ENCODE data around the gene EFCAB12.
A peak's percentile ranks its signal among the peaks of the same experiment; 100 is the strongest.
"Not testable (repeated sequence)": the region's sequence is repeated elsewhere in the genome, so short reads cannot be mapped to it uniquely, and the experiment has no call there.

Gene EFCAB12

DNA sequence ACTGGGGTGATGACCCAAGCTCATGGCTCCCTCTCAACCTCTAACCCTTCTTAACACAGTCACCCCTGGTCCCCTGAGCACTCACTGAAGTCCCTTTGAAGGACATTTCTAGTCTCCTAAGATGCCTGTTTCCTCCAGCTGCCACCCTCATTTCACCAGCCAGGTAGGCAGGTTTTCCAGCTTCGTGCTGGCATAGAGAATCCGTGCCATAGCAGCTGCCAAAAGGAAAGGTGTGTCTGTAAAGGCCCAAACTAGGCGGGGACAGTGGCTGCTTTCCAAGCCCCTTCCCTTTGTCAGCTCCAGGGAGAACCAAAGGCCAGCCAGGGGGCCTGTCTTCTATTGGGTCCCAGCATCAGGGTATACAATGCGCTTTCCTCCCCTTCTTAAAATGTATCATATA is 36.9 kb downstream of the EFCAB12 start:
- not testable (repeated sequence) for DNase-seq

DNA sequence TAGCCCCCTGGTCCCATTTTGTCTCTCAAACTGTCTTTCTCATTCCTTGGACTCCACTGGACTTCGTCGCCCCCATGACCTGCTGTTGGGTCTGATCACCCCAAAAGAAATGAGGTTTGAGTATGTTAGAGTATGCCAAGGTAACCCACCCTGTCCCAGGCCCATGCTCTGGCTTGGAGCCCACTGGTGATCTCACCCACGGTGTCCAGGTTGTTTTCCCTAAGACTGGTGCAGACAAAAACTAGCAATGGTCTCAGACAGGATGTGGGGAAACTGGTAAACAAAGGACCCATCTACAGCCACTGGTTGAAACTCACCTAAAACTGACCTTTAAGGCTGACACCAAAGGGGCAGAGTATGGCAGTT is 38.9 kb downstream of the EFCAB12 start:
- no peak for DNase-seq

DNA sequence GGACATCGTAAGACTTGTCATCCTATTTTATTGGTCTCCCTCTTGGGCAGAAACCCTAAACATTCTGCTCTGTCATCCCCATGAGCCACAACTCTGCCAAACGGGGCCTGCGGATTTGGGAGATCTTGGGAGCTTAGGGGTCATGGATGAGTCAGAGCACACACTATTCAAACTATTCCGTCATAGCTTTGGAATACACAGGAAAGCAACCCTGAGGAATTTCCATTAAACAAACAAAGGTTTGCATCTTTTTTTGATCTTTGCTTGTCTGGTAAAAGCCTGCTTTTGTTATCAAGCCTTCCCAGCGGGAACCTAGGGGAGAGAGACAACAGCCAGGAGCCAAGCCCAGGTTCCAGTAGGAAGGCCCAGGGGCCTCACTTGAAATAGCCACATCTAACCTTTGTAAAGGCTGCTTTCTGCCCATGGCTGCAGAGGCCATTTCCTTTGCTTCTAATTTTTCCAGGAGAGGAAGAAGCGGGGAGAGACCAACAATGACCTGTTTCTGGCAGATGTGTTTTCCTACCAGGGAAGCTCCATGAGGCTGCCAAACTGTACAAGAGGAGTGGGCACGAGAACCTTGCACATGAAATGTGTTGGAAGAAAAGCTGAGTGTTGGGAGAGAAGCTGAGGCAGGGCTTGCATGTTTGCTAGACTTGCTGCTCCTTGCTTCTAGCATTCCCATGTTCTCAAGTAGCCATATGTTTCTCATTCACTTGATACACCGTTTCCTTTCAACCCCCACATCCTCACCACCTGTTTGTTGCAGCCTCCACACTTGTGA is 39.5 kb downstream of the EFCAB12 start:
- DNase-seq, result not testable (repeated sequence)

DNA sequence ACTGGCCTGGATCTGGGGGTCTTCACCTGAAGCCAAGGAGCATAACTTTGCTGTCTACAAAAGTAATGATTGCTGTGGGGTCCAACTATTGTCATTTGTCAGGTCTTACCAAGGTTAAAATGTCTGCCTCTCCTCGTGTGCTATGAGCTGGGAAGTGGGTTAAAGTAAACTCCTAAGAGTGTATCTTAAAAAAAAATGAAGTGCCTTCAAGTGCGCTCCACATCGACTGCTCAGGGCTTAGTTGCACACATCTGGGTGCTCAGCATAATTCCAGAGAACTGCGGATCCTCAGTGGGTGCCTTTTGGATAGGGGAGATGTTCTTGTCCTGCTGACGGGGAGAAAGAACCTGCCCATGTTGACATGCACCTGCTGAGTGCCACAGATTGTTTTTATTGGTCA is 40.9 kb downstream of the EFCAB12 start:
- no peak for DNase-seq

DNA sequence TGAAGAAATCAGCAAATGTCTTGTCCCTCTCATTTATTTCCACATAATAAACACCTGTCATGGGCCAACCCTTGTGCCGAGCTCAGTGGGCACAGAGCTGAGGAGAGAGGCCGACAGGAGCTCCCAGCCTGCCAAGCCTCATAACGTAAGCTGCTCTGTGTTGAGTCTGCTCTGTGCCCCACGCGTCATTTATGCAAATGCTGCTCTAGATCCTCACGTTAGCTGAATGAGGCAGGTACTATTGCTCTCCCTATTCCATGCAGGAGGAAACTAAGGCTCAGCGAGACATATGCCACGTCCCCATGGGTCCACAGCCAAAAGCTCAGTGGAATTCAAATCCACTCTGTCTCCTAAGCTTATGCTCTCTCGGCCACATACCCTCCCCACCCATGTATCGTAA is 41.5 kb downstream of the EFCAB12 start:
- no peak for DNase-seq

DNA sequence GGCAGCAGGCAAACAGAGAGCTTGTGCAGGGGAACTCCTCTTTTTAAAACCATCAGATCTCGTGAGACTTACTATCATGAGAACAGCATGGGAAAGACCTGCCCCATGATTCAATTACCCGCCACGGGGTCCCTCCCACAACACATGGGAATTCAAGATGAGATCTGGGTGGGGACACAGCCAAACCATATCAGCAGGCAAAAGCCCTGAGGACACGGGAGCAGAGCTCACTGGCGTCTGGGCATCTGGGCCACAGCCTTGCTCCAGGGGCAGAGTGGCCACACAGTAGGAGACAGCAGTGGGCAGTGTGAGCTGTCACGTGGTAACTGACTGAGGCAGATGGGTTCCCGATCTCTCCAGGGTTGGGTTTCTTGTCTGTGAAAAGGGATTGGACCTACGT is 42.9 kb downstream of the EFCAB12 start:
- DNase-seq, result not testable (repeated sequence)

DNA sequence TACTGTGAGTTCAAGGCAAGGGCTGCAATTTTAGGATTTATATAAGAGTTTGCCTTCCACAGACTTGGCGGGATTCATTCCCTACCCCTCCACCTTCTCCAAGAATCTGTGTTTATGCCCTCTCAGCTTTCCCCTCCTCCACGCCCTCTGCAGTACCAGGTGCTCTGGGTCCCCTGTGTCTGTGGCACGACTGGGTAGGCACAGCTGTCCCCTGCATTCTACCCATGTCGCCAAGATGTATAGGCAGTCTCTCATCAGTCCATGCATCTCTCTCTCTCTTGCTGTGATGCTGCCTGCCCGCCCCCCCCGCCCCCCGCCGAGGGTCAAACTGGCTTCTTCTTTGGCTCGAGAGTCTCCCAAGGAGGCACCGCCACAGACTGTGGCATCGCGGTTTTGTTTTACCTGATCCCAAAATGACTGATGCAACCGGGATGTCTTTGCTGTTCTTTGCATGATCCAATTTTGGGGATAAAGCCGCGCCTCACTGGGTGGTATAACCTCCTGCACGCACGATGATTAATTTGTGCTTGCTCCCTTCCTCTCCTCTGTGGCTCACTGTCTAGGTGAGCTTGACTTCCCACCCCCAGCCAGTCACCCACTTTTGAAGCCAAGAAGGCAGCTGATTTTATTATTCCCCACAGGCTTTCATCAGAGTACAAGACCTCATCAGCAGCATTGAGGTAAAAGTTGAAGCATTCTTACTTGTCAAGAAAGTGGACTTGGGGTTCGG is 43.7 kb downstream of the EFCAB12 start:
- DNase-seq, result no peak

DNA sequence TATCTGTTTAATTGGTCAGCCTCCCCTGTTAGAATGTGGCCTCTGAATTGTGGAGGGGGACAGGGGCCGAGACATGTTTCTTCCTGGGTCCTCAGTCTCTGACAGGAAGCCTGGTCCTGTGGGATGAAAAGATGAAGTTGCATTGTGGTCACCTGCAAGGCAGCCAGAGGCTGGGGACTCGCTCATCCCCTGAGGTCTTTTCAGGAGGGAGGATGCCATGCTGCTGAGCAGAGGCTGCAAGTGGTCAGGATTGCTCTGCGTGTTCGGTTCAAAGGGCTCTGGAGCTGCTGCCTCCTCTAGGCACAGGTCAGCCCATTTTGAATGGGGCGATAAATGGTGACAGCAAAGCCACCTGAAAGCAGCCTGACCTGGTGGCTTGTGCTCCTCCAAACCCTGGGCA is 44.3 kb downstream of the EFCAB12 start:
- DNase-seq, result not testable (repeated sequence)

DNA sequence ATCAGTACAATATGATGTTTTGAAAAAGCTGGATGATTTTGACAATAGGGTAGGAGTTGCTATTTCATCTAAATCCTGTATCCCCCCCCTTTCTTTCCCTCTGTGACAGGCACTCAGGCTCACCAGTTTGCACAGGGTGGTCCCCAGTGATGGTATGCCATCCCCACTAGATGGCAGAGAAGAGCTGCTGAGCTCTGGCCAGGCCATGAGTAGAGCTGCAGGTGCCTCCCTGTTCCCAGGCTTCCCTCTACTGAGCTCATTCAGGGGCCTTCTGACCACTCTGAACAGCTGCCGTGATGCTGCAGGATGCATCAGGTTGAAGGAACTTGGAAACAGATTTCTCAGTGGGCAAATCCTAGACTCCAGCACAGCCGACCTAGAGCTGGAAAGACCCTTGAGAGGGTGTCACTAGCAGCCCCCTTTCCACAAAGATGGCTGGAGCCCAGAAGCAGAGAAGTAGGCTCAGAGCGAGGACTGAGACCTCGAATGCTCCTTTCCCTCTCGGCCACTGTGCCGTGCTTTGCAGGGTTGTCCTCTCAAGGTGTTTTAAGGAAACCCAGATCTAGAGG is 45.1 kb downstream of the EFCAB12 start:
- DNase-seq, result peak; percentile 54

DNA sequence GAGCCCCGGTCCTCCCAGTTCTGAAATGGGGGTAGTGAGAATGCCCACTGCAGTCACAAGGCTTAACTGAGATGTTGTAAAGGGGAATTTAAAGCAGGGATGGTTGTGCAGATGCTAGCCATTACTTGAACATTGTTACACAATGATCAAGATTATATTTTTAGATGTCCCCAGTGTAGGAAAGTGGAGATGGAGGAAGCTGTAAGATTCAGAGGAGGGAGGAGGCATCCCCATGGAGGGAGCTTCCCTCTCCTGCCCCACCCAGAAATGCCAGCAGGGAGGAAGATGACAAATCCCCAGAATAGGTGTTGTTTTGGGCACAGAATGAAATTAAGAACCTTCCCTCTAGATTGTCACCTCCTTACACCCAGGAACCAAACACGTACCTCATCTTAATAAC is 46.1 kb downstream of the EFCAB12 start:
- DNase-seq, result no peak

DNA sequence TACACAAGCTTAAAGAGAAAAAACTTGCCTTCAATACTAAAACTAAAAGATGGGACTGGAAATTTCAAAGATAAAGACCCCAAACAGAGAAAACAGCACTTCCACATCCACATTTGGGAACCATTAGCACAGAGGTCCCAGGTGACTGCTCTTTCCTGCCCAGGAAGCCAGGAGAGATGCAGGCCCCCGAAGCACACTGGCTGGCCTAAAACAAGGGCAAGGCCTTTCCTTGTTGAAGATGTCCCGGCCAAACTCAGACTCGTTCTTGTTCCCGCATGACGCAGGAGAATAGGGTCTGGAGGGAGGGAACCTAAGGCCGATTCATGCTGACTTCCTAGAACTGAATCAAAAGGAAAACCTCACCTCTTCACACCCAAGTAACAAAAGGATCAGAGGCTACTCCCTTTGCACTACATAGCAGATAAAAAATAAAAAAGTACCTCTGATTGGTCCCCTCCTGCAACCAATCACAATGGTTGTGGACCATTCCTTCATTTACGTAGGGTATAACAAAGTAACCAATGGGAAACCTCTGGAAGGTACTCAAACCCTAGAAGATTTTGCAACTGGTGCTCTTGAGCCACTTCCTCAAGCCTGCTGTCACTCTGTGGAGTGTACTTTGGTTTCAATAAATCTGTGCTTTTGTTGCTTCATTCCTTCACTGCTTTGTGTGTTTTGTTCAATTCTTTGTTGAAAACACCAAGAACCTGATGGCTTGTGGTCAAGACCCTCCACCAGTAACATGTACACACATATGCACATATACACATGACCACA is 48.7 kb downstream of the EFCAB12 start:
- no peak for DNase-seq

DNA sequence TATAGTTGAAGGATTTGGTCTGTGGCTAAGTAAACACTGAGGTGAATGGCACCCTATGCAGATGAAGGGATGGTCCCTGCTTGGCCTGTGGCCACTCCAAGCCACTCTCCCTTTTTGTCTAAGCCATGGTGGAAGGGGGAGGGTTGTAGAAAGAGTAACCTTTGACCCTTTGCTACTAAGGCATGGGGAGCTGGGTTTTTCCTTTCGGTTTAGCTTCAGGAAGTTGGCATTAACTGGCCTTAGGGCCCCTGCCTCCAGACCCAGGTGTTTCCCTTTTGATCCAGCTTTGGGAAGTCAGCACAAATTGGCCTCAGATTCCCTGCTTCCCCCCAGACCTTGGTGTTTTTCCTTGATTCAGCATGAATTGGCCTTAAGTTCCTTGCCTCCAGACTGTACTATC is 49.5 kb downstream of the EFCAB12 start:
- no peak for DNase-seq

DNA sequence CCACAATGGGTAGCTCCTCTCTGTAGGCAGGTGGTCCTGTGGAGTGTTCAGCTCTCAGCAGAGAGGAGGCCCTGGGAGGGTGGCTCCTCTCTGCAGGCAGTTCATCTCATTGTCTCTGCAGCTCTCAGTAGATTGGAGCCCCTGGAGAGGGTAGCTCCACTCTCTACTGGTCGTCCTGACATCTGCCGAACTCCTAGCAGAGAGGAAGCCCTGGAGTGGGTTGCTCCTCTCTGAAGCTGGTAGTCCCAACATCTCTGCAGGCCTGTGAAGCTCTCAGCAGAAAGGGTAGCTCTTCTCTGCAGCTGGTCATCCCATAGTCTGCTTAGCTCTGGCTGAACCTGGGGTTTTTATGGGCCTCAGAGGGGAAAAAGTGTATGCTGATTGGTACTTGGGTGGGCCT is 50.8 kb downstream of the EFCAB12 start:
- DNase-seq, result no peak

DNA sequence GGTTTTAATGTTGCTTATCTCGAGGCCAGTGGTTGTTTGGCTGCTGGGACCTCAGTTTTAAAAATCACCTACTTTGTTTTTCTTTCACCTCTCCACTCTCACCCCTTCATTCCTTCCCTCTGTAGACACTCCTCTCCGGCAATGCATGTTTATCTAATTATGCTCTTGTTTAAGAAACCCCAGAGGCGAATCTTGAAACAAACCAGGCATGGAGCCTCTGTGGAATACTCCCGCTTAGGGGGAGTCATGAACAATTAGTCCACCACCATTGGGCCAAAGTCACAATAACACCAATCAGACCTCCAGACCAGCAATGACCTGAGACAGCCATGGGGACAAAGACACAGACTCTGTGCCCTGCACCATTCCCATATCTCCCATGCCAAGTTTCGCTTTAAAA is 53.3 kb downstream of the EFCAB12 start:
- DNase-seq, result no peak

DNA sequence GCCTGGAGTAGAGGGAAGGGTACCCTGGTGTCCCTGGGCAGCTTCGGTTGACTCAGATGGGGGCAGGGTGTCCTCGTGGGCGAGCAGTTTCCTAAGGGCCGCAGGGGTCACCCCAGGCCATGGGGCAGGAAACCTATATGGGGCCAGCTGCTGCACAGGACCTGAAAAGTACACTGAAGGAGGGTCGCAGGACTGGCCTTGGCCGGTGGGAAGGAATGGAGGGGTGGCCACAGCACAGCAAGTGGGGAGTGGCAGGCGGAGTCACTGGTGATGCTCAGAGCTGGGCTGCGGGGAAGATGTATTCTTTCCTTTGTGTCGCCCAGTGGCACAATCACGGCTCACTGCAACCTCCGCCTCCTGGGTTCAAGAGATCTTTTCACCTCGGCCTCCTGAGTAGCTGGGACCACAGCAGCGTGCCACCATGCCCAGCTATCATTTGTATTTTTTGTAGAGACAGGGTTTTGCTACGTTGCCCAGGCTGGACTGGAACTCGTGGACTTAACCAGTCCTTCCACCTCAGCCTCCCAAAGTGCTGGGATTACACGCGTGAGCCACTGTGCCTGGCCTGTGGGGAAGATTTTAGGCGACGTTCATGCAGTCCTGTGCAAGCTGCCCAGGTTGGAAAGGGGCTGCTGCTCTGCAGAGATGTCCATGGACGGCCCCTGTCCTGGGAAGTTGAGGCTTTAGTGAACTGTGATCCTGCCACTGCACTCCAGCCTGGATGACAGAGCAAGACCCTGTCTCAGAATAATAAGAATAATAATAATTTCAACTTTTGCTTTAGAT is 57.2 kb downstream of the EFCAB12 start:
- no peak for DNase-seq

DNA sequence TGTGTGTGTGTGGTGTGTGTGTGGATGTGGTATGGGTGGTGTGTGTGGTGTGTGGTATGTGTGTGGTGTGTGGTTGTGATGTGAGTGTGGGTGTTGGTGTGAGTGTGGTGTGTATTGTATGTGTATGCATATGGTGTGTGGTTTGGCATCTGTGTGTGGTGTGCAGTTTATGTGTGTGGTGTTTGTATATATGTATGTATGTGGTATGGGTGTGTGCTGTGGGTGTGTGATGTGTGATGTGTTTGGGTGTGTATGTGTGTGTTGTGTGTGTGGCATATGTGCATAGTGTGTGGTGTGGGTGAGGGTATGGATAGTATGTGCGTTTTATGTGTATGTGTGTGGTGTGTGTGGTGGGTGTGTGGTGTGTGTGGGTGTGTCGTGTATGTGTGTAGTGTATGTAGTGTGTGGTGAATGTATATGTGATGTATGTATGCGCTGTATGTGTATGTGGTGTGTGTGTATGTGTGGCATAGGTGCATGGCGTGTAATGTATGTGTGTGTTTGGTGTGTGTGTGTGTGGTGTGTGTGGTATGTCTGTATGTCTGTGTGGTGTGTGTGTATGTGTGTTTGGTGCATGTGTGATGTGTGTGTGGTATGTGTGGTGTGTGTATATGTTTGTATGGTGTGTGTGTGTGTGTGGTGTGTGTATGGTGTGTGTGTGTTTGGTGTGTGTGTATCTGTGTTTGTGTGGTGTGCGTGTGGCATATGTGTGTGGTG is 58.0 kb downstream of the EFCAB12 start:
- DNase-seq, result no peak

DNA sequence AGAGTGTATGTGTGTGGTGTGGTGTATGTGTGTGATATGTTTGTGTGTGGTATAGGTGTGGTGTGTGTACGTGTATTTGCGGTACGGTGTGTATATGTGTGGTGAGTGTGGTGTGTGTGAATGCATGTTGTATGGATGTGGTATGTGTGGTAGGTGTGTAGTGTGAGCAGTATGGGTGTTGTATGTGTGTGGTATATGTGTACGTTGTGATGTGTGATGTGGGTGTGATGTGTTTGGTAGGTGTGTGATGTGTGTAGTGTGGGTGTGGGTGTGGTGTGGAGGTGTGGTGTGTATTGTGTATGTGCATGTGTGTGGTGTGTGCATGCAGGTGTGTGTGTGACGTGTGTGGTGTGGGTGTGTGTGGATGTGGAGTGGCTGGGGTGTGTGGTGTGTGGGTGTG is 58.7 kb downstream of the EFCAB12 start:
- no peak for DNase-seq

DNA sequence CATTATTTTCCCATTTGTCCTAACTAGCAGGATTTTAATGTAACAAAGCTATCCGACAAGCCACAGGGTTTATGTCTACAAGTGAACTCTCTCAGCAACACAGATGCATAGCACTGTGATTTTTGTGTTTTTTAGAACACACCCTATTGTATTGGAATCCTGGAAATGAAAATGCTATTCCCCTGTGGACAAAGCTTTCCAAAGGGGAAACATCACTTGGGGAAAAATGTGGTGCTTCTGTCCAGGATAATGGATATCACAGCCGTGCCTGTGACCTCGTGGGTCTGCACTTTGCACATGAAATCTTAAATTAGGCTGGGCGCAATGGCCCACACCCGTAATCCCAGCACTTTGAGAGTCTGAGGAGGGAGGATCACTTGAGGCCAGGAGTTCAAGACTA is 60.6 kb downstream of the EFCAB12 start:
- DNase-seq, result no peak

DNA sequence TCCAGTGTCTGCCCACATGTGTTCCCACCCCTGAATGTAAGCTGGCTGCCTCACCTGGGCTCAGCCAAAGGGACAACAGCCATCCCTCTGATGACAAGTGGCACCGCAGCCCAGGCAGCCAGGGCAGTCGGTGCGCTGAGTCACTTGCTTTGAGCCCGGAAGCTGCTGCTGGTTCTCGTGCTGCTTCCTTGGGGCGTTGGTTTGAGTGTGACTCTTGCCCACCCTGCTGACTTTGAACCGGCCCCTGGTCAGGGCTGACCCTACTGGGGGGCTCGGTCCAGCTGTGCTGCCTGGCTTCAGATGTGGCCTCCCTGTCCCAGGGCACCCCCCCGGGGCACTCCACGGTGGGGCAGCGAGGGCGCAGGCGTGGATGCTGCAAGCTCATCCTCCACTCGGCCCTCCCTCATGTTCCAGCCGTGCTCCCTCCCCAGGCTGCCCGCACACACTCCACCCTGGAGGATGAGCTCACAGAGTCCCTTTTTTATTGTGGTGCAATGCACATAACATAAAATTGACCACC is 62.1 kb downstream of the EFCAB12 start:
- no peak for DNase-seq

DNA sequence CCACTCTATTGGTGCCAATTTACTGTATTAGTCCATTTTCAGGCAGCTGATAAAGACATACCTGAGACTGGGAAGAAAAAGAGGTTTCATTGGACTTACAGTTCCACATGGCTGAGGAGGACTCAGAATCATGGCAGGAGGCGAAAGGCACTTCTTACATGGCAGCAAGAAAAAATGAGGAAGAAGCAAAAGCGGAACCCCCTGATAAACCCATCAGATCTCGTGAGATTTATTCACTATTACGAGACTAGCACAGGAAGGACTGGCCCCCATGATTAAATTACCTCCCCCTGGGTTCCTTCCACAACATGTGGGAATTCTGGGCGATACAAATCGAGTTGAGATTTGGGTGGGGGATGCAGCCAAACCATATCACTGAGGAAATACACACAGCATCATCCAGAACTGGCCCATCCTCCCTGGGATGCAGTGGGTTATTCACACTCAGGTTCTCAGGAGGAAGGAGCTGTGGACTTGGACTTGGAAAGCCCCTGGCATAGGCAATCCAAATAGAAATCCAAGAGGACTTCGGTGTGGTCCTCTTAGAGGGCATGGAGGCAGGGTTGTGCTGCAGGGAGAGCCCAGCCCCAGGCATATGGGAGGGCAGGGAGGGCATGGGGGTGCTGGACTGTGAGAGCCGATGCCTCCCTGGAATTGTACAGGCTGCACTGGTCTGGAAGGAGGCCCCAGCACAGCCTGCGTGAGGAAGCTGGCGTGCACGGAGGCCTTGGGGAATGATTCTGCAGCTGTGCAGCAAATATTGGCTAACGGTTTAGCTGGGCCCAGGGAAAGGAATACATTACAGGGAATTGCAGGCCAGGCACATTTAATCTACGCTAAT is 62.9 kb downstream of the EFCAB12 start:
- peak; percentile 49 for DNase-seq

DNA sequence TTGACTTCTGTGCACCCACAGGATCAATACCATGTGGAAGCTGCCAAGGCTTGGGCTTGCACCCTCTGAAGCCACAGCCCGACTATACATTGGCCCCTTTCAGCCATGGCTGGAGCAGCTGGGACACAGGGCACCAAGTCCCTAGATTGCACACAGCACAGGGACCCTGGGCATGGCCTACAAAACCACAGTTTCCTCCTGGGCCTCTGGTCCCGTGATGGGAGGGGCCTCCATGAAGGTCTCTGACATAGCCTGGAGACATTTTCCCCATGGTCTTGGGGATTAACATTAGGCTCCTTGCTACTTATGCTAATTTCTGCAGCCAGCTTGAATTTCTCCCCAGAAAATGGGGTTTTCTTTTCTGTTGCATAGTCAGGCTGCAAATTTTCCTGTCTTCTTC is 63.6 kb downstream of the EFCAB12 start:
- peak; percentile 19 for DNase-seq

All from suppressor macrophage treated with lipopolysaccharide for 4 hours (primary cell).